GM13977 (cell line): ENCODE measurements around the gene APOBEC3A.
"Not testable (repeated sequence)": the region's sequence is repeated elsewhere in the genome, so short reads cannot be mapped to it uniquely, and the experiment has no call there.

Experiments used
- DNase-seq: peaks from one replicate; pipeline ENCODE4 v3.0.0; 2012; ENCODE audit warnings: low spot score
- CTCF ChIP-seq: IDR thresholded peaks from 2 replicates; pipeline ENCODE4 v1.5.1; 2012; ENCODE audit warnings: mild to moderate bottlenecking, control low read depth; ENCODE audit not compliant: insufficient read depth; ENCODE audit errors: extremely low read depth, missing control alignments
- in situ Hi-C: fragments of 300-500 bp; cut with MboI; formaldehyde crosslinking; loops from one replicate; pipeline ENCODE4 v1.12.0; 2022; ENCODE audit warnings: low sequenced_read_pairs, low pct_unique_long_range_greater_than_20kb, mixed read lengths, inconsistent platforms; ENCODE audit not compliant: unreplicated experiment

The APOBEC3A gene

DNA sequence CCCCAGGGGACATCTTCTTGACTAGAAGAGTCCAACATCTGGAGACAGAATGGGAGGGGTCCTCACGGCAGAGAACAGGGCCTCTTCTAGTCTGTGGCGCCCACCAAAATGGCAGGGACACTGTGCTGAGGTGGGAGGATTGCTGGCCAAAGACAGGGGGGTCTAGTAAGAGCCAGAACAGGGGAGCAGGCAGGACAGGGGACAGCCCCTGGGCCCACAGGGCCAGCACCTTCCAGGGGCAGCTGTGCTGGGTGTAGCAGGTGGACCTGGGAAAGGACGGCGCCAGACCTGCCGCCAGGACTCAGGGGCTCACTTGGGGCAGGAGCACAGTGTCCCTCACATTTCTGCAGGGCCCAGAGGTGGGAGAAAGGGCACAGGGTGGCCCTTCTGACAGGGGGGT is 858 bp upstream of the APOBEC3A start:
- DNase-seq = no peak
- in situ Hi-C loops = no loop called here
- TF ChIP-seq CTCF = no peak

GRCh38 chr22:38957808-38958650 is 620 bp downstream of the APOBEC3A start:
- DNase-seq = no peak
- TF ChIP-seq CTCF = no peak
- in situ Hi-C loops = no loop called here

DNA sequence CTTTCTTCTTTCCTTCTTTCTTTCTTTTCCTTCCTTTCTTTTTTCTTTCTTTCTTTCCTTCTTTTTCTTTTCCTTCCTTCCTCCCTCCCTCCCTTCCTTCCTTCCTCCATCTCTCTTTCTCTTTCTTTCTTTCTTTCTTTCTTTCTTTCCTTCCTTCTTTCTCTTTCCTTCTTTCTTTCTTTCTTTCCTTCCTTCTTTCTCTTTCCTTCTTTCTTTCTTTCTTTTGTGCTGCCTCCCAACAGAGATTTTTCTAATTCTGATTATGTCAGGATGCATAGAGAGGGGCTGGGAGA is 1.2 kb downstream of the APOBEC3A start:
- in situ Hi-C loops, DNase-seq: not testable (repeated sequence)

DNA sequence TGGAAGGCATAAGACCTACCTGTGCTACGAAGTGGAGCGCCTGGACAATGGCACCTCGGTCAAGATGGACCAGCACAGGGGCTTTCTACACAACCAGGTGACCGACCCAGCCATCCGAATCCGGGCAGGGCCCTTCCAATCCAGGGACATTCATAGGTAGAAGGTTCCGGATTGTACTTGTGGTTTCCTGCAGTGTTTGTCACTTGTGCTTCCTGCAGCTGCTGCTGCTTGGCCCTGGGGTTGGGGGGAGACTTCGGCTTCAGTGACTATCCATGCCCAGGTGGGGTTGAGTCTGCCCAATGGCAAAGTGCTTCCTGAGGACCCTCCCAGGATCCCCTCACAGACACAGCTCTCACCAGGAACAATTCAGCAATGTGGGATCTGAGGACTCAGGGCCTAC is 2.2 kb downstream of the APOBEC3A start:
- in situ Hi-C loops = no loop called here
- TF ChIP-seq CTCF = no peak
- no peak for DNase-seq

GRCh38 chr22:38960673-38961072 is 3.3 kb downstream of the APOBEC3A start:
- DNase-seq, in situ Hi-C loops: not testable (repeated sequence)

DNA sequence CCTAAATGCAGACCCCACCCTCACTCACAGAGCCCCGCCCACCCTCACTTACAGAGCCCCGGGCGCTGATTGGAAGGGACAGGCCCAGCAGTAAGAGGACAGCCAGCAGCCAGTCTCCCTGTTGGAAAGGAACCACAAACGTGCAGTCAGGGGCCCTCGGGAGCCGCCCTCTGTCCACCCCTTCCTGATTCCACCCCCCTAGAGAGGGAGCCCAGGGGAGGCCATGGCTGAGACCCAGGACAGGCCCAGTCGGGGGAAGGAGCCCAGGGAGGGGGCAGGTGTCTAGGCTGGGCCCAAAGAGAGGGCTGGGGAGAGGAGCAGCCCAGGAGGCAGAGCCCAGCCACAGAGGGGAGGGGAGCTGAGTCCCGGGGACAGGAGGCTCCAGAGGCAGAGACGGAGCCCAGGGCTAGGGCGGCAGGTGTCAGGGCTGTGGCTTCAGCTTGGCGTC is 5.9 kb downstream of the APOBEC3A start:
- in situ Hi-C loops, DNase-seq: not testable (repeated sequence)

DNA sequence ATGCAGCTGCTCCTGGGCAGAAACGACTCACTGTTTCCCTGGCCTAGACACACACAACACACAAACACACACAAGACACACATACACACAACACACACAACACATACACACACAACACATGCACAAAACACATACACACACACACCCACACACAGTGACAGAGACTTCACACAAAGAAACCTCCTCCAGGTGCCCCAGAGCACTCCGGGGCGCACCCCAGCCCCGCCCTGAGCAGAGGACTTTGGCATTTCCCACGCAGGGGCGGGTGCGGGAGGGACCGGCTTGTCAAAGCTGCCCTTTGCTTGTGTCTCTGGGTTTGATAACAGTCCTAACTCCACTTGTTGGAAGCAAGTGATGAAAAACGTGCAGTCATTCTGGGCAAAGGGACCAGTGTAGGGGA is 6.5 kb downstream of the APOBEC3A start:
- in situ Hi-C loops = no loop called here
- TF ChIP-seq CTCF = no peak
- DNase-seq = no peak

- no peak for TF ChIP-seq CTCF
- in situ Hi-C loops = no loop called here
- no peak for DNase-seq
Observed at GRCh38 chr22:38964306-38964705, 6.9 kb downstream of the APOBEC3A start.
